GM18511 (cell line): ENCODE data around the gene CC2D2B.
"Not testable (repeated sequence)": the region's sequence is repeated elsewhere in the genome, so short reads cannot be mapped to it uniquely, and the experiment has no call there.

Experiments used
- ATAC-seq: cut with Tn5 transposase; IDR thresholded peaks from one replicate; pipeline ENCODE4 v1.9.1; 2021; ENCODE audit warnings: mild to moderate bottlenecking, moderate library complexity; ENCODE audit not compliant: unreplicated experiment

CC2D2B gene

DNA sequence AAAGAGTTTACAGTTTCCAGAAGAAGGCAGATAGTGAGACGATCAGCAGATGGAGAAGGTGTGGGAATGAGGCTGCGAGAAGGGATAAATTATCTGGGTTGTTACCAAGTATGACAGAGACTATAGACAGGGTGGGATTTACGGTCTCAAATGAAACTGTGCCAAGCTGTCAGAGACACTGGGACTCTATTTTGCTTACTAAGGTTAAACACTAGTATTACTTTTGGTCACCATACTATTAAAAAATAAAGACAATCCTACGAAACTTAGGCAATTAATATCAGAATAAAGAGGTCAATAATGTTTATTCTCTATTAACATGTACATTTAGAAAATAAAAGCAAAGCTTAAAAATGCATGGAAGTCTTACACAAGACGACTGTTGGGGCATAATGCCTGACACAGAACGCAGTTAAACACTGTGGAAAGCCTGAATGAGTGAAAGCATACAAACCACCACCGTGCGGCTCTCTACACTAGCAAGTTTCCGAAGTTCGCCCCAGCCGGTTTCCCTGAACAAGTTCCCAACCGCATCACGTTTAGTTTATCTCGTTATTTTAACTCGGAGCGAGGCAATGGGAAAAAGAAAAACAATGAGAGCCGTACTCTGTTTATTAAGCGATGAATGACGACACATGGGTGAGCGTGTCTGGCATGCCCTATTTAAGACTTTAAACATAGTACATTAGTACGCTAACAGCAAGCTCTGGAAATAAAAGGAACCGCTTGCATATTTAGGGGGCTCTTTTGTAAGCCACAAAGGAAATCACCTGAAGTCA is 909 bp upstream of the CC2D2B start:
- ATAC-seq, result peak; percentile 39

DNA sequence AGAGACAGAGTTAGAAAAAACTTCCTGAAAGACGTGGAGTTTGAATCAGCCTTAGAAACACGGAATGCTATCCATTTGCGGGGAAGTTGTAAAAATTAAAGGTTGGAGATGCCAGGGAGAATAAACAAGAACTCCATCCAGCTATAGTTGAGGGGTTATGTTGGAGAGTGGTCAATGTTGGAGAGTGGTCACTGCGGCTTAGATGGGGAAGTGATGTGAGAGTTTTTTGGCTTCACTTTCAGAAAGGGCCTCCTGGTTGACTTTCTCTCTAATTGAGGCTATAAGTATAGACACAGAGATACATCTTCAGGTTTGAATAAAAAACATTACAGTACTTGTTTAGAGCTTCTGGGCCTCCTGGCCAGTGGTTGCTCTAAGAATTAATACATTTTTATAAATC is 675 bp downstream of the CC2D2B start:
- no peak for ATAC-seq

DNA sequence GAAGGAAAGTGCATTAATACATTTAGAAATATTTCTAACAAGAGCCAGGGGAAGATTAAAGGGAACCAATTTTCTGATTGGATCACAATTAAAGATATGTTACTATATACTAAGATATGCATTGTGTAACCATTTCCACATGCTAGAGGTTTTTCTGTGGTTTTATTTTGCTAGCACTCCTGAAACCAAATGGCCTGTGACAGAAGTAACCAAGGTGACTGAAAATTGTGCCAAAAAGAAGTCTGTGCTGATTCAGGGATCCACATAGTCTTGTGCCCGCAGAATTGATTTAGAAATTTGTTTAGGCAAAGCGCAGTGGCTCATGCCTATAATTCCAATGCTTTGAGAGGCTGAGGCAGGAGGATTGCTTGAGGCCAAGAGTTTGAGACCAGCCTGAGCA is 1.8 kb downstream of the CC2D2B start:
- no peak for ATAC-seq

DNA sequence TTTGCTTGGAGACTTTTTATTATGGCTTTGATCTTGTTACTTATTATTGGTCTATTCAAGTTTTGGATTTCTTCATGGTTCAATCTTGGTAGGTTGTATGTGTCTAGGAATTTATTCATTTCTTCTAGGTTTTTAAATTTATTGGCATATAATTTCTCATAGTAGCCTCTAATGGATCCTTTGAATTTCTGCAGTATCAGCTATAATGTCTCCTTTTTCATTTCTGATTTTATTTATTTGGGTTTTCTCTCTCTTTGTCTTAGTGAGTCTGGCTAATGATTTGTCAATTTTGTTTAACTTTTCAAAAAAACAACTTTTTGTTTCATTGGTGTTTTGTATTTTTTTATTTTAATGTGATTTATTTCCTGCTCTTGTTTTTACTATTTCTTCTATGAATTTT is 8.3 kb downstream of the CC2D2B start:
- not testable (repeated sequence) for ATAC-seq

DNA sequence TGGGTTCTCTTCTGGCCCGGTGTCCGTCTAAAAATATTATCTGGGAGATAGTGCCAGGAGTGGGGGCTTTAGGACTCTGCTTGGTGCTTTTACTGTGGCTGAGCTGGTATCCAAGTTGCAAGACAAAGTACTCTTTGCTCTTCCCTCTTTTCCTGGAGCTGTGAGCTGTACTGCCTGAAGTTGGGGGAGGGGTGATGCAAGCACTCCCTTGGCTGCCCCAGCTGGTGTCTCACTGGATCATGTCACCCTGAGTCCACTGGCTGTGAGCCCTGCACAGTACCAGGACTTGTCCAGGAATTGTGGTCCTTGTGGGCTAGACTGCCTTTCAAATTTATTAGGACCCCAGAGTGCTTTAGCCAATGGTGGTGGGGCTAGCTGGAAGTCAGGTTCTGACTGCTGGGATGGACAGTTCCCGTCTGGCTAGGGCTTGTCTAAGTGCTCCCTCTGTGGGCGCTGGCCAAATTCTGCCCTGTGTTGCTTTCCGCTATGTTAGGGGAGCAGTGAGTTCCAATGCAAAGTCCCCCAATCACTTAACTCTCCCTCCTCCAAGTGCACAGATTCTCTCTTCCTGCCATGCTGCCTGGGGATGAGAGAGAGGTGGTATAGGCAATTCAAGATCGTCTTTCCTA is 13.1 kb downstream of the CC2D2B start:
- ATAC-seq, result no peak

DNA sequence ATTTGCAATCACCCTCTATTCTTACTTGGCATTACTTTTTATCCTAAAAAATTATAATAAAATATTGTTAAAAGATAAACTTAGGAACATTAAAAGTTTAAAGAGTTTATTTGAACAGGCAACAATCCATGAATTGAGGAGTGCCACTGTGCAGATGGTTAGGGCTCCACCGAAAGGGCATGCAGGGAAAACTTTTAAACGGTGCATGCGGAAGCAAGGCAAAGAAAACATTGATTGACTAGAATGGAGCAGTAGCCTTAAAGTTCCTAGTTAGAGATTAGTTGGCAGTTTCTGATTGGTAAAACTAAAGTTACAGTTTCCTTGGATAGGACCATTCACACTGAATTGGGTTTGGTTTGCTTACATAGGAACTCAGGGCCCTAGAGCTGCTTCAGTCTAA is 17.3 kb downstream of the CC2D2B start:
- no peak for ATAC-seq

DNA sequence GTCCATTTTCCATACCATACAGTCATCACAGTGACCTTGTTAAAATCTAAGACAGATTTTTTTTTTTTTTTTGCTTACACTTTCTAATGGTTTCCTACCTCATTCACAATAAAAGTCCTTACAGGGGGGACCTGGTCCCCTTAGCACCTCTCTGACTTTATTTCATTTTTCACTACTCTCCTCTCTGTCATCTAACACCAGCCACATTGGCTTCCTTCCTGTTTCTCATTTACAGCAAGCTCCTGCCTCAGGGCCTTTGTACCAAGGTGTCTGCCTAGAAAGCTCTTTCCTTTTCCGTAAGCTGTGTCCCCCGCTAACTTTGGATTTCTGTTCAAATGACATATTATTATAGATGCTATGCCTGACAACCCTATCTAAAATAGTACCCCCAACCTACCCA is 27.7 kb downstream of the CC2D2B start:
- no peak for ATAC-seq

DNA sequence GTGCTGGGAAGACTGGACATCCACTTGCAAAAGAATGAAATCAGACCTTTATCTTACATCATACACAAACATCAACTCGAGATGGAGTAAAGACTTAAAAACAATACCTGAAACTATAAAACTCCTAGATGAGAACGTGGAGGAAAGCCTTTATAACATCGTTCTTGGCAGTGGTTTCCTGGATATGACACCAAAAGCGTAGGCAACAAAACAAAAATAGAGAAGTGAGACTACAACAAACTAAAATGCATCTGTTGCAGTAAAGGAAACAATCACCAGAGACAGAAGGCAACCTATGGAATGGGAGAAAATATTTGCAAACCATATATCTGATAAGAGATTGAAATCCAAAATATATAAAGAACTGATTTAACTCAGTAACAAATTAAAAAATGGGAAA is 33.3 kb downstream of the CC2D2B start:
- ATAC-seq, result no peak

DNA sequence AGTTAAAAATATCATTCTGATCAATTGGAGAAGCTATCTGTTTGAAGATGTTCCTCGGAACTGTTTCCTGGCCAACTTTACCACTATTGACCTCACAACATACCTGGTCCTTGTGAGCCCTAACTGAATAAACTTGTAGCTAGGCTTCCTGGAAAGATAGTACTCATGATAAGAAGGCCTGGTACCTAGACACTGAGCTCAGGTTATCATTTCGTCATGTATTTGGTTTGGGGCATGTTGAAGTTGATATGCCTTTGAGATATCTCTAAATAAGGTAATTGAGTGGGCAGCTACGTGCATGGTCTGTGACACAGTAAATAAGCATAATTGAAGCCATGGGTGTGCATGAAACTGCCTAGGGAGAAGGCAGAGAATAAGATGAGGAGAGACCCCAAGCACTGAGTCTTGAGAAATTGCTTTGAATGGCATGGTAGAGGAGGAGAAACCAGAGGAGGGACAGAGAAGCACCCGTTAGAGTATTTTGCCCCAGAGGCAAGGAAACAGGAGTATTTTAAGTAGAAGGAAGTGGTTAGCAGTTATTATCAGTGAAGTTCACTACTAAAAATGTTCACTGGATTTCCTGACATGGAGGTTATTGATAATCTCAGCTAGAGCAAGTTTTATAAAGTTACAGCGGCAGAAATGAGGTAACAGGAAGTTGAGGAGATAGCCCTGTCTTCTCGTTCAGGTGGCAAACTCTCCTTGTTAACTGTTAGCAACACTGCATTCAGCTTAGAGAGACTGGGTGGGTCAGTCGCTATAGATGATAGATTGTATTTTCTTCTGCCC is 55.6 kb downstream of the CC2D2B start:
- ATAC-seq, result peak; percentile 65

DNA sequence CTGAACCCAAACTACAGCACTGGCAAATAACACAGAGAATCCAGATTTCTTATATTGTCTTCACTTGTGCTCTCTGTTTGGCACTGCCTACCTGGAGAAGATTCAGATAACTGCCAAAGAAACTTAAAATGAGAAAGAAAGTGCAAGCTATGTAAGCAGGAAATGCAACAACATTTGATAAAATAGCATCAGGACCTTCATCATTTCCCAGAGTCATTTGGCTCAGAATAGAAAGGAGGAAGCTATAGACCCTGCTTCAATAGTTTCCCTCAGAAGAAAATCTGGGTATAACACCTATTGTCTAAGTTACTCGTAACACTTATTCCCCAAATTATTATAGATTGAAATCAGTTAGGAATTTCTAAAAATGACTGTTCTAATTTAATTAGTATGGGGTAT is 56.2 kb downstream of the CC2D2B start:
- no peak for ATAC-seq

DNA sequence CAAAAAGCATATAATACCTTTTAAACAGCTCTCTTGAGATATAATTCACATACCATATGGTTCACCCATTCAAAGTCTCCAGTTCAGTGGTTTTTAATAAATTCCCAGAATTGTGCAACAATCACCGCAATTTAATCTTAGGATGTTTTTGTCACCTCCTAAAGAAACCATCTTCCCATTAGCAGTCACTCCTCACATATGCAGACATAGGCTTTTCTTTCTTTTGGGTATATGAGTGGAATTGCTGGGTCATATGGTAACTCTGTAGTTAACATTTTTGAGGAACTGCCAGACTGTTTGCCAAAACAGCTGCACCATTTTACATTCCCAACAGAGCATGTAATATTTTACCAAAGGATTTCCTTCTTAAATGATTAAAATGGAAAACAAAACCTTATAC is 57.0 kb downstream of the CC2D2B start:
- no peak for ATAC-seq

DNA sequence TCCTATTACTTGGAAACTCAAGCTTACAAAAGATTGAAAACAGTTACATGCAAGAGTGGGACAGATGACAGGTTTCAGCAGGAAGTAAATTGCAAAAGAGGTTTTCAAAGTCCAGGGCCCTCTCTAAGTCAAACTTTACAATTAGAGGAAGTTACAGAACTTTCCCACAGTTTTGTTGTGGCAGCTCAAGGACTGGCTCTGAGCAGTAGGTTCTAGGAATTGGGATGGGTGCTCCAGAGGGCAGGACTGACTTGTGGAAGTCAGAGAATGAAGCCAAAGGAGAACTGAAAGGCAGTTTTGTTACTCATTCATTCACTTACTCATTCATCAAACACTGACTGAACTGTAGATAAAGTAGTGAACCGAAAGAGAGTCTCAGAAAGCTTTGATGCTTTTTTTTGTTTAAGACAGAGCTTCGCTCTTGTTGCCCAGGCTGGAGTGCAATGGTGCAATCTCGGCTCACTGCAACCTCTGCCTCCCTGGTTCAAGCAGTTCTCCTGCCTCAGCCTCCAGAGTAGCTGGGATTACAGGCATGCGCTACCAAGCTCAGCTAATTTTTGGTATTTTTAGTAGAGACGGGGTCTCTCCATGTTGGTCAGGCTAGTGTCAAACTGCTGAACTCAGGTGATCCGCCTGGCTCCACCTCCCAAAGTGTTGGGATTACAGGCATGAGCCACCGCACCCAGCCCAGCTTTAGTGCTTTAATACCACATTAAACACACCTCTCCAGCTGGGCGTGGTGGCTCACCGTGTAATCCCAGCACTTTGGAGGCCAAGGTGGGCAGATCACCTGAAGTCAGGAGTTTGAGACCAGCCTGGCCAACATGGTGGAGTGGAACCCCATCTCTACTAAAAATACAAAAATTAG is 68.8 kb downstream of the CC2D2B start:
- no peak for ATAC-seq

DNA sequence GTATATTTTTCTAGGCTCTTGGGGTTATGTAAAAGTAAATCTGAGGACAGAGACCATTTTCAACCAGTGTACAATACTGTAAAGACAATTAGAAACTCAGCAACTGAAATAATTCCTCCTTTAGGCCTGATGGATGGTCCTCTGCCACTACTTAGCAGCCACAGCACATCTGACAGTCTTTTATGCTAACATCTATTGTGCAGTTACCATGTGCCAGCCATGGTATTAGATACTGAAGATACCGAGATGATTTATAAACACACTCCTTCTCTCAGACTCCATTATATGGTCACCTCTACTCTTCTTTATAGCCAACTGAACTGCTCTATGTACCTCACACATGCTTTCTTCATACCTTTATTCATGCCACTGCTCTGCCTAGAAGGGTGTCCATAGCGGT is 74.4 kb downstream of the CC2D2B start:
- no peak for ATAC-seq

DNA sequence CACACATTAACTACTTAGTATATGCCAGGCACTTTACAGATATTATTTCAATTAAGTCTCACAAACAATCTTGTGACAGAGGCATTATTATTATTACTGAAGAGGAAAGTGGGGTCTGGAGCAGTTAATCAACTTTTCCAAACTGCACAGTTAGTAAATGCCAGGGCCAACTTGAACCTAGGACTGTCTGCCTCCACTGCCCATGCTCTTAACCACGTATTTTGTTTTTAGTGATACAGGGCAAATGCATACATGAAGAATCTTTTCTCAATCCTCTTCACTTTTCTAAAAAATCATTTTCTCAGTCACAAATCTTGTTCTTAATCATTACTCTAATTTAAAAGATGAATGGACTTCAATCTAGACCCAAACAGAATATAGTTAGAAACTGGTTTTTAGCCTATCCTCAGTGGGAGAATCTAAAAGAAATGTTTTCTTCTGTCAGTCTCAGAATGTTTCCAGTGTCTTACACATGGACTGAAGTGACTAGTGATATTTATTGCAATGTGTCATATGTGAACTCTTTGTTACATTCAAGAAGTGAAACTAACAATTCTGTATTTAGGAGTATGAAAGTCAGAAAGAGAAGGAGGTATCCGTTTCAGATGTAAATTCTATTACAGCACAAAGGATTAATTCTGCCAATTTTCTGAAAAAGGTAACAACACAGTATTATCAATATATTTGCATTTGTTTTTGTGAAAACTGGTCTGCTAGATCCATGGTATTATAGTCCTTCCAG is 80.1 kb downstream of the CC2D2B start:
- peak; percentile 98 for ATAC-seq

DNA sequence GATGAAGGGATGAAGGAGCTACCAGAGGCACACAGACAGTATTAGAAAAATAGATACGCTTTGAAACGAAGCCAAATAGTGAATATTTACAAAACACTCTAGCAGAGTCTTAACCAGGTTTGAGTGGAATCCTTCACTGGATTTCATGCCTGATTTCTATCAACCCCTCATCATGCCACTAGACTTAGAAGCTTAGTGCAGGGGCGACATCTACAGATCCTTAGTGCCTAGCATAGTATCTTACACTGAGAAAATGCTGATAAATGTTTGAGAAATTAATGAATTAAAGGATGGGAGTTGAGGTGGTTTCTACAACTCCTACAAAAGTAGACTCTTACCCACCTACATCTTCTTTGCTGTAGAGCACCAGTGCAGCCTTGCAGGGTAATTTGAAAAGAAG is 80.9 kb downstream of the CC2D2B start:
- ATAC-seq, result peak; percentile 23

DNA sequence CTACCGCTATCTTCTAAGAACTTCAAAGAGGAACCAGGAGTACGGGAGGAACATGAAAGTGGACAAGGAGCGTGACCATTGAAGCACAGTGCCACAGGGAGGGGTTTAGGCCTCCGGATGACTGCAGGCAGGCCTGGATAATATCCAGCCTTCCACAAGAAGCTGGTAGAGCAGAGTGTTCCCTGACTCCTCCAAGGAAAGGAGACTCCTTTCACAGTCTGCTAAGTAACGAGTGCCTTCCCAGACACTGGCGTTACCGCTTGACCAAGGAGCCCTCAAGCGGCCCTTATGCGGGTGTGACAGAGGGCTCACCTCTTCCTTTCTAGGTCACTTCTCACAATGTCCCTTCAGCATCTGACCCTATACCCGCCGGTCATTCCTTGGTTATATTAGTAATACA is 86.6 kb downstream of the CC2D2B start:
- ATAC-seq, result not testable (repeated sequence)

DNA sequence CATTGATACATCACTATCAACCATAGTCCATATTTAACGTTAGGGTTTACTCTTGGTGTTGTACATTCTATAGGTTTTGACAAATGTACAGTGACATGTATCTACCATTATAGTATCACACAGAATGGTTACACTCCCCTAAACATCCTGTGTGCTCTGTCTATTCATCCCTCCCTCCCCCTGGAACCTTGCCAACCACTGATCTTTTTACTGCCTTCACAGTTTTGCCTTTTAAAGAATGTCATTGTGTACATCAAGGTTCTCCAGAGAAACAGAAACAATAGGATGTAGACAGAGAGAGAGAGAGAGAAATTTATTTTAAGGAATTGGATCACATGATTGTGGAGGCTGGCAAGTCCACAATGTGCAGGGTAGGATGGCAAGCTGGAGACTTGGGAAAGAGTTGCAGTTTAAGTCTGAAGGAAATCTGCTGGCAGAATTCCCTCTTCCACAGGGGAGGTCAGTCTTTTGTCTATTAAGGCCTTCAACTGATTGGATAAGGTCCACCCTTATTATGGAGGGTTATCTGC is 90.5 kb downstream of the CC2D2B start:
- no peak for ATAC-seq

DNA sequence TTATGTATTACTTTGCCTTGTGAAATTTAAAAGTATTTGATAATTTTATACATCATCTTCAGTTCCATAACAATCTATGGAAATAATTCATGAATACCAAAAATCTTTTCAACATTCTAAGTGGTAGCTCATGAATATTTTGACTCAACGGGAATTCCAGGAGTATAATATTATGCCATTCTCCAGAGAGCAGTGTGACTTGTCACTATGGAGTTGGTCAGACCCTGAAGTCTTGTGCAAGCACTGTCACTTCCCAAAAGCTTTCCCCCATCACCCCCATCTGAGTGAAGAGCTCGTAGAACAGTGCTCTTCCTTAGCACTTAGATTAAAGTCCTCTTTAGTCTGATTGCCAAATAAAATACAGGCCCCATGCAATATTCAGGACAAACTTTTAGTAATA is 106.2 kb downstream of the CC2D2B start:
- no peak for ATAC-seq

DNA sequence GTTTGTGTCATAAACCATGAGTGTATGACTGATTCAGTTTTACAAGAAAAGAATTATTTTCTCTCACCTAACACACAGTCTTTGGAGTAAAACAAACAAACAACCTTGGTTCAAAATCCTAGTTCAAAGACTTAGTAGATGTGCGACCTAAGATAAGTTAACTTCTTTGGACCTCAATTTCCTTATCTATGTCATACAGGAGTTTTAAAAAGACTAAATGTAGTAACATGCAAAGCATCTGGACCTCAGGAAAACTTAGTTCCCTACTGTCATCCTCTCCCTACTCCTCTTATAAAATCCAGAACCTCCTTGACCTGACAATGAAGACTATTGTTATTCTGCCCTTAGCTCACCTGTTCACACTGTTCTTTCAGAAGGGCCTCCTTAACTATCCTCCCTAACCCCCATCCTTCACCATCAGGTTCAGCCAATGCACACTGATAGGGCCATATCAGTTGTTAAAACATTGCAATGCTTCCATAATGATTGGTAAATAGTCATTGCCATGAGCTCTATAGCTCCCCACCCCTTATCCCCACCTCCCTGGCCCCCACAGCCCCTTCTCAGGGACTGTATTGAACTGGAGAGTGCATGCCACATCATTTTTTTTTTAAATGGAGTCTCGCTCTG is 106.8 kb downstream of the CC2D2B start:
- no peak for ATAC-seq
